ENCODE data around the gene CYTH1.

Gene CYTH1

GRCh38 chr17:78652024-78652423 lies 130.0 kb downstream of the CYTH1 start:
- no peak for DNase-seq (ENCODE audit: low read depth in 2 of 2)

- DNase-seq (ENCODE audit: low read depth in 2 of 2) = no peak
These were observed 130.5 kb downstream of the CYTH1 start for GRCh38 chr17:78651554-78651953.

- no peak for DNase-seq (ENCODE audit: low read depth in 2 of 2)
These were observed 131.9 kb downstream of the CYTH1 start for GRCh38 chr17:78650093-78650715.

GRCh38 chr17:78648293-78648692 lies 133.8 kb downstream of the CYTH1 start:
- no peak for DNase-seq (ENCODE audit: low read depth in 2 of 2)

- no peak for DNase-seq (ENCODE audit: low read depth in 2 of 2)
These were observed 135.0 kb downstream of the CYTH1 start for GRCh38 chr17:78647032-78647431.

GRCh38 chr17:78645421-78646295 lies 136.4 kb downstream of the CYTH1 start:
- DNase-seq (ENCODE audit: low read depth in 2 of 2) = no peak

GRCh38 chr17:78644931-78645351 lies 137.1 kb downstream of the CYTH1 start:
- no peak for DNase-seq (ENCODE audit: low read depth in 2 of 2)

GRCh38 chr17:78644224-78644623 lies 137.8 kb downstream of the CYTH1 start:
- DNase-seq (ENCODE audit: low read depth in 2 of 2) = no peak

- DNase-seq (ENCODE audit: low read depth in 2 of 2) = no peak
These were observed 138.7 kb downstream of the CYTH1 start for GRCh38 chr17:78643326-78643725.

- no peak for DNase-seq (ENCODE audit: low read depth in 2 of 2)
These were observed 139.4 kb downstream of the CYTH1 start for GRCh38 chr17:78642707-78643106.

GRCh38 chr17:78641666-78642065 lies 140.4 kb downstream of the CYTH1 start:
- DNase-seq (ENCODE audit: low read depth in 2 of 2) = no peak

- no peak for DNase-seq (ENCODE audit: low read depth in 2 of 2)
These were observed 140.8 kb downstream of the CYTH1 start for GRCh38 chr17:78641243-78641642.

GRCh38 chr17:78640700-78641099 lies 141.4 kb downstream of the CYTH1 start:
- DNase-seq (ENCODE audit: low read depth in 2 of 2) = no peak

GRCh38 chr17:78637643-78638420 lies 144.2 kb downstream of the CYTH1 start:
- no peak for DNase-seq (ENCODE audit: low read depth in 2 of 2)

GRCh38 chr17:78637146-78637545 lies 144.9 kb downstream of the CYTH1 start:
- DNase-seq (ENCODE audit: low read depth in 2 of 2) = no peak

GRCh38 chr17:78634154-78634553 lies 147.9 kb downstream of the CYTH1 start:
- no peak for DNase-seq (ENCODE audit: low read depth in 2 of 2)

- DNase-seq (ENCODE audit: low read depth in 2 of 2) = no peak
These were observed 152.6 kb downstream of the CYTH1 start for GRCh38 chr17:78629436-78629995.

- no peak for DNase-seq (ENCODE audit: low read depth in 2 of 2)
These were observed 153.3 kb downstream of the CYTH1 start for GRCh38 chr17:78628547-78629435.

- no peak for DNase-seq (ENCODE audit: low read depth in 2 of 2)
These were observed 157.5 kb downstream of the CYTH1 start for GRCh38 chr17:78624324-78625151.
